COLO668 (cell line): ENCODE results near the gene CDH12.
A peak's percentile ranks its signal among the peaks of the same experiment; 100 is the strongest.
"Not testable (repeated sequence)": the region's sequence is repeated elsewhere in the genome, so short reads cannot be mapped to it uniquely, and the experiment has no call there.

Experiments
- DNase-seq: peaks from one replicate; lab custom pipeline; 2025; ENCODE audit not compliant: unreplicated experiment; lab: John Stamatoyannopoulos, UW

The CDH12 gene

GRCh38 chr5:22053195-22053594, 799.9 kb downstream of the CDH12 start:
- no peak for DNase-seq

DNA sequence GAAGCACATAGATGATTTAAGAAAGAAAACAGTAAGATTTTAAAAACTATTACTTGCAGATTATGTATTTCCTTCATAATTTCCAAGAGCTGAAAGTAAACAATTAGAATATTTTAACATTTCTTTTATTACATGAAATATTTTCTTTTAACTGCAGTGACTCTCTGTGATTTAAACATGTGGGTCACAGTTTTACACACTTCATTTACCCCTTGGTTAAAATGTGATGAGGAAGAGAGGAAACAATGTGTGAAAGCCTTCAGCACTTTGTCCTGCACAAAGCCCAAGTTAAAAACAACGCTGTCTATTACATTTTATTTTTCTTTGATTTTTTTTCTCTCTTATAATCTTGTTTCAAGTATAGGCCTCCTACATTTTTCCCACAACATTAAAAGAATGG, 801.3 kb downstream of the CDH12 start:
- no peak for DNase-seq

DNA sequence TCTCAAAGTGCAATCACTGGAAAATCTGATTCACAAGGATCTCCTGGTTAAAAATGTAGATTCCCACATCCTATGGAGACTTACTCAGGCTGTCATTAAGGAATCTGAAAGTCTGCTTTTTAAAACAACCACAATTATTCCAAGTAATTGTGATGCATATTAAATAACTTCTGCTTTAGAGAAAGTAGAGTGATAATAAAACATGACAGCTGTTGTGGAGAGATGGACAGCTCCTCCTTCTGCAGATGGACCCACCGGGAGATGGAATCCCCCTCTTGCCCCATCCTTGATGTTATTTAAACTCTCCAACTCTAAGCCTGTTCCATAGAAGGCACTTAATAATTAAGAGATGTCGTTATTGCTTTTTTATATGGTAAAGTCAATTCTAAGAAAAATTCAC, 802.2 kb downstream of the CDH12 start:
- DNase-seq, result no peak

DNA sequence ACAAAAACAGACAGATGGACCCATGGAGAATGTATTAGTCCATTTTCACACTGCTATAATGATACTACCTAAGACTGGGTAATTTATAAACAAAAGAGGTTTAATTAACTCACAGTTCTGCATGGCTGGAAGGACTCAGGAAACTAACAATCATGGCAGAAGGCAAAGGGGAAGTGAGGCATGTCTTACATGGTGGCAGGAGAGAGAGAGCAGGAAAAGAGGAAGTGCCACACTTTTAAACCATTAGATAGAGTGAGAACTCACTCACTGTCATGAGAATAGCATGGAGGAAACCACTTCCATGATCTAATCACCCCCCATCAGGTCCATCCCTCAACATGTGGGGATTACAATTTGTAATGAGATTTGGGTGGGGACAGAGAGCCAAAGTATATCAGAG, 808.9 kb downstream of the CDH12 start:
- no peak for DNase-seq

GRCh38 chr5:22036061-22036460, 817.1 kb downstream of the CDH12 start:
- DNase-seq, result no peak

GRCh38 chr5:22033066-22033465, 820.1 kb downstream of the CDH12 start:
- DNase-seq, result no peak

- no peak for DNase-seq
Measured at GRCh38 chr5:22023784-22024183, 829.4 kb downstream of the CDH12 start.

DNA sequence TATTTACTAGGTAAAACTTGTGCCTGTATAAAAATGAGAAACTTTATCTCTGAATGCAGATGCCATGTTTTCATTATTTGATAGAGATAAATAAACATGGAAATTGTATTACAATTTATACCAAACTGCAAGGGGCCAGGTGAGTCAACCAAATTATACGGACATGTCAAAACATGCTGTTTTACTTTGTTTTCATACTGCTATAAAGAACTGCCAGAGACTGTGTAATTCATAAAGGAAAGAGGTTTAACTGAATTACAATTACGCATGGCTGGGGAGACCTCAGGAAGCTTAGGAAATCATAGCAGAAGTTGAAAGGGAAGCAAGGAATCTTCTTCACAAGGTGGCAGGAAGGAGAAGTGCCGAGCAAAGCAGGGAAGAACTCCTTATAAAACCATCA, 840.3 kb downstream of the CDH12 start:
- not testable (repeated sequence) for DNase-seq

- not testable (repeated sequence) for DNase-seq
Measured at GRCh38 chr5:22010808-22011207, 842.3 kb downstream of the CDH12 start.

DNA sequence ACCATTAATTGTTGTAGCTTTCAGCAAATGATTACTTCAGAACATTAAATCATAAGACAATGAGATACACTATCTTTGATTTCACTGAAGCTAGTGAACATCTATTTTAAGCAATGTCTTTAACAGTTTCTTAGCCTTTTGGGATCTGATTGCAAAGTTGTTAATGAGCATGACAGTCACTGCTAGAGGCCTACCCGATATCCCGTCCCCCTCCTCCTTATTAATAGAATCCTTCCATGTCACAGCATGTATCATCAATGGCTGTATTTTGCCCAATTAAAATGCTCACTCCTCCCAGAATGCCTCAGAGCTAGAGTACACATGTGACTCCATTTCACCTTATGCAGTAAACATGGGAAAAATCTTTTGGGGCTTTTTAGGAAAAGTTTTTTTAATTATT, 852.0 kb downstream of the CDH12 start:
- not testable (repeated sequence) for DNase-seq

DNA sequence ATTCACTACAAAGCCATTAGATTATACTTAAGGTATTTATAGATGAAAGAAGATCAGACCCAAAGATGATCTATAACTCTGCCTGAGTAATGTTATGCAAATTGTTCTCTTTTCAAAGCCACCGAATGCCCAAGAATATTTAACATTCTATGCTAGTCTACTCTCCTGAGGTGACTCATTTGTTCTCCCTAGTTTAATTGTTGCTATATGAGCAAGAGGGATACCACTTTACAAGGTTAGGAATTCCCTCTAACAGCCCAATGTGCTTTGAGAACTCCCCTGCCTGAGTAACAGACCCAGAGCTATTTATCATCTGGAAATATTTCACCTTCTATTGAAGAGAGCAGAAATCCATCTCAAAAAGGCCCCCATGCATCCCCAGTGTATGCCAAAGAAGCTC, 867.3 kb downstream of the CDH12 start:
- not testable (repeated sequence) for DNase-seq

GRCh38 chr5:21951571-21951970, 901.6 kb downstream of the CDH12 start:
- not testable (repeated sequence) for DNase-seq

DNA sequence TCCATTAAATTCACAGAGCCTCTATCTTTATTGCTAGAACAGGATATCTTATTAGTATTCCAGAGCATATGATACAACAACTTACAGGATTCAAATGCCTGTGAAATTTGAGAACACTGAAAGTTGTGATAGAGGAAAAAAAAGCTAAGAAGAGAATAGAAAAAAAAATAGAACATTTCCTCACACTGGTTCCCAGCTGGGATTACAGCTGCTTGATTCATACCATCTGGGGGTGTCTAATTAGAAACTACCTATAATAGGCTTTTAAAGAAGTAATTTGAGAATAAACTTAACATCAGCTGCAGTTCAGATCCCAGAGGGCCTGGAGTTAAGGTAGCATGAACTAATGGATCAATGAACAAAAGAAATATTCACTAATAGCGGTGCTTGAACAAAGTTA, 922.0 kb downstream of the CDH12 start:
- DNase-seq, result no peak

GRCh38 chr5:21919414-21920022, 933.6 kb downstream of the CDH12 start:
- DNase-seq, result peak; percentile 23

DNA sequence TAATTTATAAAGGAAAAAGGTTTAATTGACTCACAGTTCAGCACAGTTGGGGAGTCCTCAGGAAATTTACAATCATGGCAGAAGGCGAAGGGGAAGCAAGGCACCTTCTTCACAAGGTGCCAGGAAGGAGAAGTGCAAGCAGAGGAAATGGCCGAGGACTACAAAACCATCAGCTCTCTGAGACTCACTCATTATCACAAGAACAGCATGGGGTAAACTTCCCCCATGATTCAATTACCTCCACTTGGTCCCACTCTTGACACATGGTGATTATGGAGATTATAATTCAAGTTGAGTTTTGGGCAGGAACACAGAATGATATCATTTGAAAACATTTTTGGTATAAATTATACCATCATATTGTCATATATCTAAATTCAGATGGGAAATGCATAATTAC, 934.7 kb downstream of the CDH12 start:
- DNase-seq, result no peak

DNA sequence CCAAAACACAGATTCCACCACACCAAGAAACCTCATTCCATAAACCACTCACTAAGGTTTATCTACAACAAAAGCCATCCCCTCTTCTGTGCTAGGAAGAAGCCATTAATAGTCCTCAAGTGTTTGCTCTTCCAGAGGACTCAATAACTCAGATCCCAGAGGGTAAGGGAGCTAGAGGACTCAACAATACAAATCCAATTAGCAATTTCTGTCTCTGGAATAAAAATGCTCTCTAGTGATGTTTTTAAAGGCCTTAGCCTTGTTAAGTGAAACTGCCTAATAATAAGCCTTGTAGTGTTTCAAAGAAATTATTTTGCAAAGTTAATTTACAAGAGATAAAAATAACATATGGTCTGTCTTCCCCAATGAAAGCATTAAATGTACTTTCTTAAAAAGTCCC, 942.4 kb downstream of the CDH12 start:
- DNase-seq, result no peak

DNA sequence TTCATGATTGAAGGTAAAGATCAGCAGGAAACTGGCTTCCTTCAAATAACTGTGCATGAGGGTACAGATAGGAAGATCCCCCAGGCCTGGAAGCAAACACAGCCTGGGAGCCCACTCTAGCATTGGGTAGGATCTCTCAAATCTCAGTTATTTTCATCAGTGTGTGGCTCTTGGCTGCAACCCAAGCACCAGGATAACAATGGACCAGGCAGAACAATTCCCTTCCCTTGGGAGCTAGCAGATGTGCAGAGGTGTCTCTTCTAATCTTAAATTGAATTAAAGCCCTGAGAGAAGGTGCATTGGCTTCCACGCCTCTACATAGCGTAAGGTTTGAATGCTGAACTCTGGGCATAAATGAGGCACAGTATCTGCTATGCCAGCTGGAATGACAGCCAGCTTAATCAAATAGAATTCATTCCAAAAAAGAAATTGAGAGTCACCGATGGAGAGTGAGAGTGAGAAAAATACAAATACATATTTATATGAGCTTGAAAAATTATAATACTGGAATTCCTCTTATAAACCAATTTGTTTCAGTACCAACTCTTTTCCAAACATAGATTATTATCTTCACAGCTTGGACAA, 957.3 kb downstream of the CDH12 start:
- no peak for DNase-seq

DNA sequence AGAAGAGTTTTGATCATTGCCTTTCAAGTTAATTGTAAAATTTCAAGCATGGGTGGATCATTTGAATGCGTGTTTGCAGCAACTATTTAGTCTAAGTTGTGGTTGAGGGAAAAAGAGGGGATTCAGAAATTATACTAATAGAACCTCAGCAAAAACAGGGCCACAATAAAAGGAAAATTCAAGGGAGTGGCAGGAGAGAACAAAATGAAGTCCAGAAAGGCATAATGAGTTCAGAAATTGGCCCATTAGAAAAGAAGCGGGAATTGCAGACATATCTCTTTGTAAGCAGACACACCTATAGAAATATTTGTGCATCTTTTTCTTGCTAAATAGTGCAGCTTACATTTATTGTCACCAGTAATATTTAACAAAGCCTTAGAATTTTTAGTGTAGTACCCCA, 960.0 kb downstream of the CDH12 start:
- no peak for DNase-seq

DNA sequence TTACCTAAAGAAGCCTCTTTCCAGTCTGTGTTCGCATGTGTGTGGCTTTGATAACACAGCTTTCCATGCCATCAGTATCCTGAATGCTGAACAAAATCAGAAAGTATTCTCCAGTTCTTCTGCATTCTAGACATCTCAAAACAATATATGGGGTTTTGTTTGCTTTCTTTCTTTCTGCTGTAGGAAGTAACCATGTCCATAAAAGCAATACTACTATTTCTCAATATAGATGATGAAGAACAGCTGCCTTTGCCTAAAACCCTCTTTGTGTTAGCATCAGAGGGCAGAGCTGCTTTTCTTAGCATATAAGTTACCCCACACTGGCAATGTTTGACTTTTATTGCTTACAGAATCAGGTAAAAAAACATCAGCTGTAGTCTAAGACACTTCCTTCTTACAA, 963.6 kb downstream of the CDH12 start:
- no peak for DNase-seq

- no peak for DNase-seq
Measured at GRCh38 chr5:21882074-21882745, 970.9 kb downstream of the CDH12 start.

DNA sequence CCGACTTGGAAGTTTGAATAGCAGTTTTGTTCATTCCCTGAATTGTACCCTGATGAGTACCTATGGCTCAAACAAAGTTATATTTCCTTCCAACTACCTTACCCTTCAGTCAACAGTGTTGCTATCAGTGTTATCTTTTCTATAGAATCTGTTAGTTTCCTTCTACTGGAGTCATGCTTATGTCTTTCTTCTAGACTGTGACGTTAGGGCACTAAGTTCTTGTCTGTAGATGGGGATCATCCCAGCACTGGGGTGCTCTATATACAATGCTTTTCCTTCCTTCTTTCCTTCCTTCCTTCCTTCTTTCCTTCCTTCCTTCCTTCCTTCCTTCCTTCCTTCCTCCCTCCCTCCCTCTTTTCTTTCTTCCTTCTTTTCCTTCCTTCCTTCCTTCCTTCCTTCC, 973.0 kb downstream of the CDH12 start:
- DNase-seq, result no peak

- peak; percentile 38 for DNase-seq
Measured at GRCh38 chr5:21862986-21863385, 990.2 kb downstream of the CDH12 start.

GRCh38 chr5:21858441-21858840, 994.7 kb downstream of the CDH12 start:
- no peak for DNase-seq
